ENCODE data around the gene RIPK4.

- no peak for TF ChIP-seq CTCF (IDR thresholded peaks at IDR 0.05)
- TF ChIP-seq POLR2A (IDR thresholded peaks at IDR 0.05), result no peak
- no peak for TF ChIP-seq EP300 (IDR thresholded peaks at IDR 0.05)
Observed at GRCh38 chr21:41783476-41784180, 16.8 kb upstream of the RIPK4 start.

Data from ovary (tissue), 3 donors.